ENCODE data around the gene HIKESHI. TPM values are rescaled to one million over a fixed set of nuclear protein-coding genes. Genes with fewer than 3 reads are reported as not detected.
"Not testable (repeated sequence)": the region's sequence is repeated elsewhere in the genome, so short reads cannot be mapped to it uniquely, and the experiment has no call there.

Gene HIKESHI
- 10 to 100 TPM; 49.4 to 56.1 (median 52.2) TPM for polyA plus RNA-seq (ENCODE audit: insufficient read length in 4 of 4)

GRCh38 chr11:86302092-86302793, at the start of gene HIKESHI:
Gene HIKESHI (plus strand): TSS chr11:86302240. CDS start chr11:86302449, 209 bp downstream.
- DNase-seq (ENCODE audit: low read depth in 4 of 4, low spot score in 3 of 4), result peak; percentile 93 to 98 (median 97)

- no peak for DNase-seq (ENCODE audit: low read depth in 4 of 4, low spot score in 3 of 4)
Measured at GRCh38 chr11:86255896-86256295, 46.1 kb upstream of the HIKESHI start.

DNA sequence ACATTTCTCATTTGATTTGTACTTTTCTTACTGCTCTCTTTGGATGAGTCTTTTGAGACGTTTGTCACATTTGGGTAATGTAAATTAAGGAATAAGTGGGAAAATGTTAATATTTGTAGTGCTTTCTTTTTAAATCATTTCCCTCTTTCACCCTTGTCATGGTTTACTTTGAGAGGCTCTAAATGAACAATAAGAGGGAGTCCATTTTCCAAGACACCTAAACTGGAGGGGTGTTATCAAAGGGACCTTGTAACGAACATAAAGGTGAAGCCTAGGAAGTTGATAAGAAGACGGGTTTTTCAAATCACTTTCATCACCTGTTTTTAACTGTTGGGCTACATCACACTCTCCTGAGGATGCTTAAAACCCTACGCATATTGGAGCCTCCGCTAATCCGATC, 45.4 kb upstream of the HIKESHI start:
- DNase-seq (ENCODE audit: low read depth in 4 of 4, low spot score in 3 of 4), result no peak

GRCh38 chr11:86257446-86257845, 44.6 kb upstream of the HIKESHI start:
- DNase-seq (ENCODE audit: low read depth in 4 of 4, low spot score in 3 of 4), result no peak

DNA sequence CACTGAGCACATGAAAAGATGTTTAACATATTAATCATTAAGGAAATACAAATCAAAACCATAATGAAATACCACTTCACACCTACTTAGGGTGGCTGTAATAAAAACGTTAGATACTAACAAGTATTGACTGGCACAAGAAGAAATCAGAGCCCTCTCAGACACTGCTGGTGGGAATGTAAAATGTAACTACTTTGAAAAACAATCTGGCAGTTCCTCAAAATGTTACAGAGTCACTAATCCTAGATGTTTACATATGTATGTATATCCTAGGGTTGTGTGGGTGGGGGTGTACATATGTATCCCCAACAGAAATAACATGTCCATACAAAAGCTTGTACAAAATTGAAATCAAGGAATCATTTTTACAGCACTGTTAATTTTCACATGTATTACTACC, 42.3 kb upstream of the HIKESHI start:
- no peak for DNase-seq (ENCODE audit: low read depth in 4 of 4, low spot score in 3 of 4)

DNA sequence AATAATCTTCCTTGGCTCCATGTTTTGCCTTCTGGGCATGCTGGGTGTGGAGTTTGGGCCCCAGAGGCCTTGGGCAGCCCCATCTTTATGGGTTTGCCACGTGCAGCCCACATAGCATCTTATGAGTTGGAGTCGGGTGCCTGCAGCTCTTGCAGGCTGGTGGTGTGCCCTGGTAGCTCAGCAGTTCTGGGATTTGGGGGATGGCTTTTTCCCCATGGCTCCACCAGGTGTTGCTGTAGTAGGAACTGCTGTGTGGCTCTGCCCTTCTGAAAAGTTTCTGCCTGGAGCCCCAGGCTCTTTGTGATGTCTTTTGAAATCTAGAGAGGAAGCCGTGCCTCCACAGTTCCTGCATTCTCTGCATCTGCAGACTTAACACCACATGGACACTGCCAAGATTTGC, 40.7 kb upstream of the HIKESHI start:
- no peak for DNase-seq (ENCODE audit: low read depth in 4 of 4, low spot score in 3 of 4)

GRCh38 chr11:86262387-86262786, 39.7 kb upstream of the HIKESHI start:
- no peak for DNase-seq (ENCODE audit: low read depth in 4 of 4, low spot score in 3 of 4)

DNA sequence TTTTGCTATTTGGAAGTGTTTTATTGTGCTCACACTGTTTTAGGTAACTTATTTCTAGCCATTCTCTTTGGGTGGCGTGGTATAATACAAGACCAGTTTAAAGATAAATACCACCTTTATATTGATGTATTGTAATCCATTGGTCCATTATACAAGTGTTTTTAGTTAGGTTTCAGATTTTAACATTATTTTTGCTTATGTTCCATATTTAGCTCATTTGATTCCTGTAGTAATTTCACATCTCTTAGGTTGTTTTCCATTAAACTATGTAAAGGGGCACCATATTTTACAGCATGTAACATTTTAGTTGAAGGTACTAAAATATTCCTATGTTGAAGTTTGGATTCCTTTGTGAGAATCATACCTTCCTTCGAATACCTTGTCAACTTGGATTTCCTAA, 37.4 kb upstream of the HIKESHI start:
- no peak for DNase-seq (ENCODE audit: low read depth in 4 of 4, low spot score in 3 of 4)

DNA sequence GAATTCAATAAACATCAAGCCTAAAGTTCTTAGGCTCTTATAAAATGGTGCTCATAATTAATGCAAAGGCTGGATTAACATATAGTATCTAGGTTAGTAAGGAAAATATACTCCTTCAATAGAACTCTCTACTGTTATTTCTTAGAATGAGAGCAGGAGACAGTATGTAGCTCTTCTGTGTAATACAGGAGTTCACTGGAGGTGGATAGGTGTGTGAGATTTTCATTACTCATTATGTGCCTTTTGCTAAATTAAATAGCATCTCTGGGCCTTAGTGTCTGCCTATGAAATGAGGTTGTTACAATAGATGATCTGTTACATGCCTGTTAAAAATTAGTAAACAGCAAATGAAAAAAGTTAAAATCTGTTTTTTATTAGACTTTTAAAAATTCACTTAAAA, 36.8 kb upstream of the HIKESHI start:
- no peak for DNase-seq (ENCODE audit: low read depth in 4 of 4, low spot score in 3 of 4)

DNA sequence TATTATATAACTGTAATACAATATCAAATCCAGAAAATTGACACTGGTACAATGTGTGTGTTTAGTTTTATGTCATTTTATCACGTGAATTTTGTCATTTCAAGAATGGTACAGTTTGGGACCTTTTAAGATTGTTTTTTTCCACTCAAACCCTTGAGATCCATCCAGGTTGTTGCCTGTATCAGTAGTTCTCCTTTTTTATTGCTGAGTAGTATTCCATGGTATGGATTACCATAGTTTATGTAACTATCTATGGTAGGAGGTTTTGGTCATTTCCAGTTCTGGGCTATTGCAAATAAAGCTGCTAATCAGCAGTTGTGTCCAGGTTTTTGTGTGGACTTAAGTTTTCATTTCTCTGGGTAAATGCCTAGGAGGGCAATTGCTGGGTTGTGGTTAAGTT, 32.4 kb upstream of the HIKESHI start:
- no peak for DNase-seq (ENCODE audit: low read depth in 4 of 4, low spot score in 3 of 4)

DNA sequence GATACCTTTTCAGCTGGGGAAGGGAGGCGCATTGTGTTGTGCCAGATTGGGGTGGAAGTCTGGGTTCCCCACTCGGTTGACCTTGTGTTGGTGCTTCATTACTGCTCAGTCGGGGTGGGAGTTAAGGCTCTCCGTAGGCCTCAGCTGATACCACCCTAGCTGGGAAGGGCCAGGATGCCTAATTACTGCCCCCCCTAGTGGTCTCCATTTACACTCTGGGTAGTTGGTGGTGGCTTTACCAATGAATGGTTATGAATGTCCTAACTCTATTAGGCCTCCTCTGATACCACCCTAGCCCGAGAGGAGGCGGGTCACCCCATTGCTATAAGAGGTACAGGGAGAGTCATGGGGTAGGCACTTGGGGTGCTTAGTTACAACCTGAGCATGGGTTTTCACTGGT, 27.5 kb upstream of the HIKESHI start:
- DNase-seq (ENCODE audit: low read depth in 4 of 4, low spot score in 3 of 4), result no peak

- no peak for DNase-seq (ENCODE audit: low read depth in 4 of 4, low spot score in 3 of 4)
Measured at GRCh38 chr11:86274999-86275398, 27.0 kb upstream of the HIKESHI start.

- no peak for DNase-seq (ENCODE audit: low read depth in 4 of 4, low spot score in 3 of 4)
Measured at GRCh38 chr11:86275493-86276370, 26.3 kb upstream of the HIKESHI start.

- DNase-seq (ENCODE audit: low read depth in 4 of 4, low spot score in 3 of 4), result no peak
Measured at GRCh38 chr11:86277741-86278140, 24.3 kb upstream of the HIKESHI start.

- DNase-seq (ENCODE audit: low read depth in 4 of 4, low spot score in 3 of 4), result no peak
Measured at GRCh38 chr11:86278226-86278625, 23.8 kb upstream of the HIKESHI start.

DNA sequence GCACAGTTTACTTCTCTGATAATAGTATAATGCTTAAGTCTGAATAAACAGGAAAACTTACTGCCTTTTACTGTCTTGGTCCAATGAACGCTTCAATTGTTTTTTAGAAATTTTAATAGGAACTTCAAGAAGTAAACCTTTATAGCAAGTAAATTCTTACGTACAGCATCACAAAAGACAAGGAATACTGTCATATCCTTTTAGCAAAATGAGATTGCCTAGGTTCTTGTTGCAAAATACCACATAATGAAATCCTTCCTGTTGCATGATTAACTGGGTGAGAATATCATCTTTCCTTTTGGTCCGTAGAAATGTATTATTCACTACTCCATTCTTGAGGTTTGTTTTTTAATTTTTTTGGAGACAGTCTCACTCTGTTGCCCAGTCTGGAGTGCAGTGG, 22.3 kb upstream of the HIKESHI start:
- no peak for DNase-seq (ENCODE audit: low read depth in 4 of 4, low spot score in 3 of 4)

GRCh38 chr11:86287468-86287796, 14.6 kb upstream of the HIKESHI start:
- no peak for DNase-seq (ENCODE audit: low read depth in 4 of 4, low spot score in 3 of 4)

DNA sequence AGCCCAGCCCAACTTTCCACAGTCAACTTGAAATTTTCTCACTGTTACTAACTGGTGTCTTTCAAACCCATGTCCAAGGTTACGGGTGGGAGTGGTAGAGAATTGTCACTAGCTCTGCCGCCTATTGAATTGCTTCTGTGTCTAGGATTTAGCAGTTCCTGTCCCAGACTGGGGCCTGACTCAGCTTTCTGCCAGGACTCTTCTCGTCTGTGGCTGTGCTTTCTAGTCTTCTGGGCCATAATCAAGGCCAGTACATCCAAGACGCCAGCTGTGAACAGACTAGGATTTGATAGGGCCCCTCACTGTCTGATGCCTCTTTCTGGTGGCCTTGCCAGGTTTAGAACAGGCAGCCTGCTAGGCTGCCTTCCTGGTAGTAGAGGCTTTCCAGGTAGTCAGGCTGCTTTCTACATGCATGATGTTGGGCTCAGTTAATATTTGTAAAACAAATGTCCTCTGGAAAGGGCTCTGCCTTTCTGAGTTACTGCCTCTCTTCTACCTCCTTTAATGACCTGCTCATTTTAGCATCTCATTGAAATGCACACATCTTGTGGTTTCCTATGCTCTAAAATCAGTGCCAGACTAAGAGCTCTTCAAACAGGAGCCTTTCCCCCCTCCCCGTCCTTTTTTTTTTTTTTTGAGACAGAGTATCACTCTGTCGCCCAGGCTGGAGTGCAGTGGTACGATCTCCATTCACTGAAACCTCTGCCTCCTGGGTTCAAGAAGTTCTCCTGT, 13.1 kb upstream of the HIKESHI start:
- no peak for DNase-seq (ENCODE audit: low read depth in 4 of 4, low spot score in 3 of 4)

- DNase-seq (ENCODE audit: low read depth in 4 of 4, low spot score in 3 of 4), result not testable (repeated sequence)
Measured at GRCh38 chr11:86289508-86290280, 12.3 kb upstream of the HIKESHI start.

GRCh38 chr11:86291466-86292262, 10.4 kb upstream of the HIKESHI start:
- DNase-seq (ENCODE audit: low read depth in 4 of 4, low spot score in 3 of 4), result peak in 1 of 4 donors; percentile 28

Measured in right renal pelvis (tissue), 4 donors.